ENCODE data around the gene COL20A1. TPM values are rescaled to one million over a fixed set of nuclear protein-coding genes. Genes with fewer than 3 reads are reported as not detected.
"Not testable (repeated sequence)": the region's sequence is repeated elsewhere in the genome, so short reads cannot be mapped to it uniquely, and the experiment has no call there.

The COL20A1 gene
- total RNA-seq, 1 experiment from 2014 or later = 2.3 TPM

DNA sequence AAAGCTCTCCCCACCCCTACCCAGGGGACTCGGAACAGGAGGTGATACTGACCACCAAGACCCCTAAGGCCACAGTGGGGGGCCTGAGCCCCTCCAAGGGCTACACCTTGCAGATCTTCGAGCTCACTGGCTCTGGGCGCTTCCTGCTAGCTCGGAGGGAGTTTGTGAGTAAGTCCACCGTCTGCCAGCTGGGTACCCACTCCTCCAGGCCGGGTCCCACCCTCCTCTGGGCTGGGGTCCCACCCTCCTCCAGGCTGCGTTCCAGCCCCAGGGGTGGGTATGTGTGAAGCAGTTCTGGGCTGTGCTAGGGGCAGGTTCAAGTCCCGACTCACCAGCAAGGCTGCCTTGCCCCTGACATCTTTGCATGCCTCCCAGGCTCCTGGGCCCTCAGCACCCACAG is 12.4 kb downstream of the COL20A1 start:
- Histone ChIP-seq H4K20me1 (ENCODE audit: control insufficient read depth, insufficient read depth, insufficient read length) (no peaks in the 10 kb centered on the region), H3K4ac (ENCODE audit: low read depth, low read length) (no peak overlapping the region), H3K18ac (ENCODE audit: insufficient read length, low read depth, low read length) (no peak overlapping the region), H4K91ac (ENCODE audit: insufficient read length, low read depth, low read length) (no peak overlapping the region), H3K23me2 (ENCODE audit: insufficient read length, low read depth, low read length, poor library complexity, severe bottlenecking) (no peaks in the 10 kb centered on the region), H2BK15ac (ENCODE audit: low read depth, low read length) (no peak overlapping the region), H3K4me2 (ENCODE audit: insufficient read depth, insufficient read length, low read length) (no peak overlapping the region), H2AFZ (ENCODE audit: low read length) (no peak overlapping the region), H3K23ac (ENCODE audit: insufficient read length, low read depth, low read length) (no peak overlapping the region), H3K14ac (ENCODE audit: insufficient read depth, low read length) (no peak overlapping the region), H3K9me3 (ENCODE audit: control insufficient read depth, low read depth, low read length) (no peaks in the 10 kb centered on the region), H3K79me2 (ENCODE audit: insufficient read depth, low read length) (no peaks in the 10 kb centered on the region), H2AK5ac (ENCODE audit: insufficient read length, low read length) (no peak overlapping the region), H3K27ac (ENCODE audit: insufficient read length, low read depth, low read length) (no peak overlapping the region), H2BK5ac (ENCODE audit: insufficient read length, low read length) (no peak overlapping the region), H3K79me1 (ENCODE audit: insufficient read depth, low read depth, low read length, poor library complexity, severe bottlenecking) (no peaks in the 10 kb centered on the region), H3K27me3 (ENCODE audit: insufficient read depth, low read length) (no peaks in the 10 kb centered on the region), H4K5ac (ENCODE audit: insufficient read length, low read depth, low read length) (no peak overlapping the region), H2BK120ac (ENCODE audit: low read depth, low read length, poor library complexity, severe bottlenecking) (no peak overlapping the region), H3K56ac (ENCODE audit: insufficient read length, low read depth, low read length) (no peak overlapping the region), H3K9ac (ENCODE audit: extremely low read depth, insufficient read length, low read length) (no peak overlapping the region), H3T11ph (ENCODE audit: low read length) (no peak overlapping the region), H3K4me1 (ENCODE audit: insufficient read depth, low read length) (no peaks in the 10 kb centered on the region), H4K8ac (replicated peaks; ENCODE audit: insufficient read length, low read depth, low read length) (no peak overlapping the region), H2BK20ac (ENCODE audit: low read depth, low read length, poor library complexity, severe bottlenecking) (no peak overlapping the region), H2BK12ac (ENCODE audit: insufficient read length, low read depth, low read length) (no peak overlapping the region)
- H3K36me3 Mint-ChIP-seq (ENCODE audit: insufficient read depth in 1 of 3, low read depth in 3 of 3) = no peaks in the 10 kb centered on the region
- H3K4me3 Mint-ChIP-seq = no peak overlapping the region
- peaks cover 24% of the 10 kb centered on the region for H3K27me3 Mint-ChIP-seq (ENCODE audit: low read depth)
- no peak overlapping the region for H3K27ac Mint-ChIP-seq
- DNase-seq = no peak
- peaks cover 2 to 3% of the 10 kb centered on the region in 2 experiments; a peak in 1 of 5 replicates for H3K9me3 Mint-ChIP-seq
- whole genome bisulfite sequencing (ENCODE audit: extremely low coverage, insufficient read length, low lambda C conversion rate) = no CpG with 5 or more reads among the region's 8 CpGs
- peaks cover 4% of the 10 kb centered on the region in 2 experiments; a peak in 3 of 4 replicates for H3K4me1 Mint-ChIP-seq
- TF ChIP-seq, protein P1, sequence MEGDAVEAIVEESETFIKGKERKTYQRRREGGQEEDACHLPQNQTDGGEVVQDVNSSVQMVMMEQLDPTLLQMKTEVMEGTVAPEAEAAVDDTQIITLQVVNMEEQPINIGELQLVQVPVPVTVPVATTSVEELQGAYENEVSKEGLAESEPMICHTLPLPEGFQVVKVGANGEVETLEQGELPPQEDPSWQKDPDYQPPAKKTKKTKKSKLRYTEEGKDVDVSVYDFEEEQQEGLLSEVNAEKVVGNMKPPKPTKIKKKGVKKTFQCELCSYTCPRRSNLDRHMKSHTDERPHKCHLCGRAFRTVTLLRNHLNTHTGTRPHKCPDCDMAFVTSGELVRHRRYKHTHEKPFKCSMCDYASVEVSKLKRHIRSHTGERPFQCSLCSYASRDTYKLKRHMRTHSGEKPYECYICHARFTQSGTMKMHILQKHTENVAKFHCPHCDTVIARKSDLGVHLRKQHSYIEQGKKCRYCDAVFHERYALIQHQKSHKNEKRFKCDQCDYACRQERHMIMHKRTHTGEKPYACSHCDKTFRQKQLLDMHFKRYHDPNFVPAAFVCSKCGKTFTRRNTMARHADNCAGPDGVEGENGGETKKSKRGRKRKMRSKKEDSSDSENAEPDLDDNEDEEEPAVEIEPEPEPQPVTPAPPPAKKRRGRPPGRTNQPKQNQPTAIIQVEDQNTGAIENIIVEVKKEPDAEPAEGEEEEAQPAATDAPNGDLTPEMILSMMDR (conservative IDR thresholded peaks at IDR 0.05) = no peak

DNA sequence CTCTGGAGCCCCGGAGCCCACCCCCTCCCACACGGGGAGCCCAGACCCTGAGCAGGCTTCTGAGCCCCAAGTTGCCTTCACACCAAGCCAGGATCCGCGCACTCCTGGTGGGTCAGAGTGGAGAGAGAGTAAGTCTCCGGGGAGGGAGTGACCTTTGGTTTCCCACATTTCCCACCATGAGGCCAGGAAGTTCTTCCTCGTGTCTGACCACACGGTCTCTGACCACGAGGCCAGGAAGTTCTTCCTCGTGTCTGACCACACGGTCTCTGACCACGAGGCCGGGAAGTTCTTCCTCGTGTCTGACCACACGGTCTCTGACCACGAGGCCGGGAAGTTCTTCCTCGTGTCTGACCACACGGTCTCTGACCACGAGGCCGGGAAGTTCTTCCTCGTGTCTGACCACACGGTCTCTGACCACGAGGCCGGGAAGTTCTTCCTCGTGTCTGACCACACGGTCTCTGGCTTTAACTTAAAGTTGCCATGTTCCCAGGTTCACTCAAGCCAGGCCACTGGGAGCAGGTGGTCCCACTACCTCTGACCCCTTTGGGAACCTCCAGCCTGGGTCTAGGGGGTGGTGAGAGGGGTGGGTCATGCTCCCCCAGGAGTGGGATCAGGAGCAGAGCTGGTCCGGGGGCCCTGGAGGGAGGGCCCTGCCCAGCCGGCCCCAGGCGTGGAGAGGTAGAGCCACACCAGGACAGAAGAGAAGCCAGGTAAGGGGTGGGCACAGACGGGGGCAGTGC is 13.1 kb downstream of the COL20A1 start:
- H3K79me1 ChIP-seq (ENCODE audit: insufficient read depth, low read depth, low read length, poor library complexity, severe bottlenecking); H2BK20ac ChIP-seq (ENCODE audit: low read depth, low read length, poor library complexity, severe bottlenecking); H3K56ac ChIP-seq (ENCODE audit: insufficient read length, low read depth, low read length); H2AK5ac ChIP-seq (ENCODE audit: insufficient read length, low read length); H3K4ac ChIP-seq (ENCODE audit: low read depth, low read length); H3K27me3 ChIP-seq (ENCODE audit: insufficient read depth, low read length); H2BK5ac ChIP-seq (ENCODE audit: insufficient read length, low read length); H2BK15ac ChIP-seq (ENCODE audit: low read depth, low read length); H3K9ac ChIP-seq (ENCODE audit: extremely low read depth, insufficient read length, low read length); H3T11ph ChIP-seq (ENCODE audit: low read length); H3K14ac ChIP-seq (ENCODE audit: insufficient read depth, low read length); H3K4me3 Mint-ChIP-seq; H3K4me2 ChIP-seq (ENCODE audit: insufficient read depth, insufficient read length, low read length); H2BK12ac ChIP-seq (ENCODE audit: insufficient read length, low read depth, low read length); H4K5ac ChIP-seq (ENCODE audit: insufficient read length, low read depth, low read length); H3K9me3 ChIP-seq (ENCODE audit: control insufficient read depth, low read depth, low read length); H3K79me2 ChIP-seq (ENCODE audit: insufficient read depth, low read length); H4K91ac ChIP-seq (ENCODE audit: insufficient read length, low read depth, low read length); H2BK120ac ChIP-seq (ENCODE audit: low read depth, low read length, poor library complexity, severe bottlenecking); H3K4me1 Mint-ChIP-seq; H2AFZ ChIP-seq (ENCODE audit: low read length); H3K18ac ChIP-seq (ENCODE audit: insufficient read length, low read depth, low read length); H4K20me1 ChIP-seq (ENCODE audit: control insufficient read depth, insufficient read depth, insufficient read length); DNase-seq; H3K23ac ChIP-seq (ENCODE audit: insufficient read length, low read depth, low read length); H3K9me3 Mint-ChIP-seq; H4K8ac ChIP-seq (replicated peaks; ENCODE audit: insufficient read length, low read depth, low read length); H3K27ac Mint-ChIP-seq; H3K36me3 Mint-ChIP-seq (ENCODE audit: insufficient read depth in 1 of 3, low read depth in 3 of 3); H3K4me1 ChIP-seq (ENCODE audit: insufficient read depth, low read length); H3K23me2 ChIP-seq (ENCODE audit: insufficient read length, low read depth, low read length, poor library complexity, severe bottlenecking); H3K27ac ChIP-seq (ENCODE audit: insufficient read length, low read depth, low read length): not testable (repeated sequence)
- peaks cover 18% of the 10 kb centered on the region for H3K27me3 Mint-ChIP-seq (ENCODE audit: low read depth)
- WGBS (ENCODE audit: extremely low coverage, insufficient read length, low lambda C conversion rate) = no CpG with 5 or more reads among the region's 30 CpGs

Data from H9 (cell line).